Right lung (tissue), 5 donors: Measurements from ENCODE around the gene DGCR6L. TPM values are rescaled to one million over a fixed set of nuclear protein-coding genes. Genes with fewer than 3 reads are reported as not detected.
"Not testable (repeated sequence)": the region's sequence is repeated elsewhere in the genome, so short reads cannot be mapped to it uniquely, and the experiment has no call there.

Experiments
- DNase-seq, 2 donors: peaks; one replicate each; pipeline ENCODE4 v3.0.0-alpha.2; 2013
- polyA plus RNA-seq, 5 donors: library from polyadenylated mRNA; unstranded; fragments of 120-200 nt; gene quantifications; one replicate each; pipeline versions ENCODE4 v1.2.1 to v1.2.3, GENCODE V29; 2013; ENCODE audit warnings: inconsistent platforms in 1 of 5, low replicate concordance in 1 of 5; ENCODE audit not compliant: insufficient read length in 5 of 5, insufficient read depth in 1 of 5

DGCR6L gene
- polyA plus RNA-seq, 5 donors: 40.9 to 69.8 (median 50.9) TPM

DNA sequence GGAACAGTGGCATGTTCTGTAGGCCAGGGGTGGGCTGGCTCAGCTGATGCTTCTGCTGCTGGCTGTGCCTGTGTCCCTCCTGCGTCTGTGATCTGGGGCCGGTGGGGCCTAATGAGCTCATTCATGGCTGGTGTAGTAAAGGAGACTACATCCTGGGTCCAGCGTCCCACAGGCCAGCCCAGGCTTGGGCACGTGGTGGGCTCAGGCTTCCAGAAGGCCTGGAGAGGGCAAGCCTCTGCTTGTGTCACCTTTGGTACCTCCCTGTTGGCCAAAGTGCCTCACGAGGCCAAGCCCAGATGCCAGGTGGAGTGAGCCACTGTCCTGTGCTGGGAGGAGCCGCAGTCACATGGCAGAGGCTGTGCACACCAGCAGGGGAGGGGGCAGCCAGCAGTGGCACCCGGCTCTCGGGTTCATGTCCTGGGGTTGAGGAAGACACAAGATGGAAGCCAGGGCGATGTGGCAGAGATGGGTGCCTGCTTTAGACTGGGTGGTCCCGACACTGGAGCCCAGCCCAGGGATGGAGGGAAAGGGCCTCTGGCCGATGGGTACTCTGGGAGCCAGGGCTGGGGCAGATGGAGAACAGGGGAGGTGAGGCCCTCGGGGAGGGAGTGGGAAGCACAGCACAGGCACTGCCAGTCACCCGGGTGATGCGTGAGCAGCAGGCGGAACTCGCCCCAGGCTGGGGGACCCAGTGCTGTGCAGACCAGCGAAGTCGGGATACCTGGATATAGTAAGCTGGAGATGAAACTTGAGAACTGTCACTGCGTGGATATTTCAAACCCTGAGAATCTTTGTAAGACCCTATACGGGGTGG is 8.4 kb downstream of the DGCR6L start:
- not testable (repeated sequence) for DNase-seq

DNA sequence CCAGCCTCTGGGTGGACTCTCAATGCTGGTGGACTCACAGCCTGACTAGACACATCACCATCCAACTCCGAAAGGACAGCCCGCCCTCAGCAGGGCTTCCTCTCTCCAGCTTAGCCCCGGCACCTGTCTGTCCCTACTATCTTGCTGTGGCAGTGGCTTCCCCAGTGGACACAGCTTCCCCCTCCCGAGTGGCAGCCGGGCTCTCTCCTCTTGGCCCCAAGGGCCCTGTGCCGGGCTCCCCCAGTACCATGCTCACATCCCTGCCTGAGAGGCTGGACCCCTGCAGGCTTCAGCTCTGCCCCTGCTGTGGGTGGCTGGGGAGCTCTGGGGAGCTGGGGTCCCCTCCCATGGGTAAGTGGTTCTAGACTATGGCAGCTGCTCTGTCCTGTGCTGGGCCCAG is 9.1 kb downstream of the DGCR6L start:
- DNase-seq: not testable (repeated sequence)

DNA sequence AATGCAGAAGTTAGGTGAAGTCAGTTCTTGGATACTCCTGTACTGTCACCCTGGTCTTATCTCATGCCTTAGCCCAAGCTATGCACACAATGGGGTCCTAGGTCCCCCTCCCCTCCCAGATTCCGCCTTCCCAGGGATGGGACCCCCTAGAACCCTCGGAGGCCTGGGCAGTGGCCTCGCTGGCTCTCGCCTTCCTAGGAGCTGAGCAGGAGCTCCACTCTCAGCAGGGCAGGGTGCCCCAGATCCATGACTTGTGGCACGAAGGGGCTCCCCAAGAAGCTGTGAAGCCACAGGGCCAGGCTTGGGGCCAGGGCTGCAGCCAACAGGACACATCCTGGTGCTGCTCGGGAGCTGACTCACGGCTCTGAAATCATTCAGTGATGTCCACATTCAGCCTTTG is 9.7 kb downstream of the DGCR6L start:
- DNase-seq: not testable (repeated sequence)

DNA sequence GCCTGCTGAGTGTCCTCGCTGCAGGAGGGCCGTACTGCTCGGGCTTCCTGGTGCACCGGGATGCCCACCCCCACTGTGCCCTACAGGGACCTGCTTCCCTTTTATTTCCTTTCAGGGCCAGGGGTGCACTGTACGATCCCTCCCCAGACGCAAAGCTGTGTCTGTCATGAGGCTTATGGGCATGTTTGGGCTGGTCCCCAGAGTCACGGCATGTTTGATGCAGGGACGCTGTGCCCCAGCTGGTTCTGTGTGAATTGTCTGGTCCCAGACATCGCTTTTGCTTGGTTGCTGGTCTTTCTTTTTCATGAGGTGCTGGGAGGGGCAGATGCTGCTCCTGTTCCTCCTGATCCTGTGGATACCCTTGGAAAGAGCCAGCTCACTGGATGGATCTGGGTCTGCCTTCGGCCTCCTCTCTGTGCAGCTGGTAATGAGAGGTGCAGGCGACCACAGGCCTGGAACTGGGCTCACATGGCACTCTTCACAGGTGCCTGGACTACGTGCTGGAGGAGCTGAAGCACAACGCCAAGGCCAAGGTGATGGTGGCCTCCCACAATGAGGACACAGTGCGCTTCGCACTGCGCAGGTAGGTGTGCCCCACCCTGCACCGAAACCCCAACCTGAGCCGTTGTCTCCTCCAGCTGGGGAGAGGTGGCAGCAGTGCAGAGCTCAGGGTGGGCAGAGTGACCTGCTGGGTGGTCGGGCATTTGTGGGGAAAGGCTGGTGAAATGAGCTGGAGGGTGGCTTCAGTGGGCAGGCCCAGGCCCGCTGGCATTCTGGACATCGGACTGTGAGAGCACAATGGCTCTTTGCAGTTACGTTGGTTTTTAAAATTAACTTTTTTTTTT is 10.8 kb downstream of the DGCR6L start:
- not testable (repeated sequence) for DNase-seq

DNA sequence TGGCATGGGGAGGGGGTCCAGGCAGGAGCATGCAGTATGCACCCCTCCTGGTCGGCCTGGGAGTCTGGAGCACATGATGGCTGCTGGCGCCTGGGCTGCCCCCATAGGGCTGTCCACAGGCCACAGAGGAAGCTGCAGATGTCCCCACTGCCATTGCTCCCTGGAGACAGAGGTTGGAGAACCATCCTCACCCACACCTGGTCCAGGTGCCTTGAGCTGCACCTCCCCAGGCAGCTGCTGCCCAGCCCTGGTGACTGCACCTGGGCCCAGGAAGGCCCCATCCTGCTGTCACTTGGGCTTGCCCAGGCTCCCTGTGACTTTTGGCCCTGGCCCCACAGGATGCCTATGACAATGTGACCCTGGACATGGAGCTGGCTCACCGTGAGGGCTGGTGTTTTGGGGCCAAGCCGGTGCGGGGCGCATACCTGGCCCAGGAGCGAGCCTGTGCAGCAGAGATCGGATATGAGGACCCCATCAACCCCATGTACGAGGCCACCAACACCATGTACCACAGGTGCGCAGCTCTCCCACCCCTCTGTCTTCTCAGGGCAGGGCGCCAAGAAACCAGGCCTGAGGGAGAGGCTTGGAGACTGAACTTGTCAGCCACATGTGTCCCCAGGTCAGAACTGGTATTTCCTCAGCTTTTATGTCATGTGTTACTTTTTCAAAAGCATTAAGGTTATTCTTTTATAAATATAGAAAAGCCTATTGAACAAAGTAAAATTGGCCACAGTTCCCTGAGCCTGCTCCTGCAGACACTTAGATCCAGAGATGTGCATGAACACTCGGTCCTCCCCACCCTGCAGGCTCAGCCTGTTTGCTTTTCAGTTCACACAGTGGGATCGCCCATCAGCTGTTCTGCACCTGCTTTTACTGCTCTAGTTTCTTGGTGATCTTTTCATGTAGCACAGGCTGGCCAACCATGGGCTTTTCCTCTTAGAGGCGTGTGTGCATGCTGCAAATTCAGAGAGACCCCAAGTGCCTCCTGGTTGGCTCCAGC is 12.1 kb downstream of the DGCR6L start:
- not testable (repeated sequence) for DNase-seq

DNA sequence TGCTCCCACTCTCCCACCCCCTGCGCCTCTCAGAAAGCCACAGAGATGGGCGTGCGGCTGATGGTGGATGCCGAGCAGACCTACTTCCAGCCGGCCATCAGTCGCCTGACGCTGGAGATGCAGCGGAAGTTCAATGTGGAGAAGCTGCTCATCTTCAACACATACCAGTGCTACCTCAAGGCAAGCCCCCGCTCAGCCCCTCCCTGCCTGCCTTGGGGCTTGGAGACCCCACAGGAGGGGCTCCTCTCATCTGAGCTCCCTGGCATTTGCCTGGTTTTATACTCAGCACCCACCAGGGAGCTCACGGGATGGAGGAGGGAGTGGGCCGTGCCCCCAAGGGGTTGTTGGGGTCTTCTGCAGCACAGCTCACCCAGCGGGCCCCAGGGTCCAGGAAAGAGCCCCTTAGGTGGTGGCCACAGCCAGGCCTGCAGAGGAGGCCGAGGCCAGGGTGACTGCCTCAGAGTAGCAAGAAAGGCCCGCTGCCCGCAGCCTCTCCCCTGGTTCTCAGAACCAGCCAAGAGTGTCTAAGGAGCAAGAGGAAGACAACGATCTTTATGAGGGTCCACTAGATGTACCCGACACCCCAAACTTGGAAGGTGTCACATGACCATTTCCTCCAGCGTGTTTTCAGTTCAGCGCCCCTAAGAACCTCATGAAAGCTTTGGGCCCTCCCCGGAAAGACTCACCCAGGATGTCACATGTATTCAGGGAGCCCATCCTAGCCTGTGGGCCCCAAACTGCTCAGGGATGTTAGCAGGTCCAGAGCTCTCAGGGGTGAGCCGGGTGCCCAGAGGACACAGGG is 13.0 kb downstream of the DGCR6L start:
- DNase-seq: not testable (repeated sequence)

DNA sequence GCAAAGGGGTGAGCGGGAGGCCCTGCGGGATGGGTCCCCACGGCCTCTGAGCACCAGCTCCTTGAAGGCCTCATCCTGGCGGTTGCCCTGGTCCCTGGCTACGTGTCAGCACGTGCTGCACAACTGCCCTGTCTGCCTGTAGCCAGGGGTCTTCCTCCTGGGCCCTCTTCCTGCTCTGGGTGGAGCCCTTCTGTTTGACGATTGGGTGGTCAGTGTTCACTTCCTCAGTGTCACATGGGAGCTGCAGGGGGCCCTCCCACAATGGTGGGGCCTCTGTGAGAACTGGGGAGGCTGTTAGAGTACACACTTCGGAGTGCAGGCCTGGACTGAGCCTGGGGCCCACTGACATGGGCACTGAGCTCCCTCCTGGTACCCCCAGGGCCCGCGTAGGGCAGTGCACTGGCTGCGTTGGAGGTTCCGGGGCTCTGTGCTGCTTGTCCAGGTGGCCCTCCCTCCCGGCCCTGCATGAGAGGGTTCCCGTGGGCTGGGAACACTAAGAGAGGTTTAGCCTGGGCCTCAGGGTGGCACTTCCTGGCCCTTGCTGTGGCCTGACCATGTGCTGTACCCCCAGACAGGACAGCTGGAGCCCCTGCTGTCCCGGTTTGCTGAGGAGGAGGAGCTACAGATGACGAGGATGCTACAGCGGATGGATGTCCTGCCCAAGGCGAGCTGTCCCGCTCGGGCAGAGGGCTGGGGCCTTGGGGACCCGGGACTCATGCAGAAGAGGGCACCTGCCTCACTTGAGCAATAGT is 13.8 kb downstream of the DGCR6L start:
- DNase-seq: no peak

DNA sequence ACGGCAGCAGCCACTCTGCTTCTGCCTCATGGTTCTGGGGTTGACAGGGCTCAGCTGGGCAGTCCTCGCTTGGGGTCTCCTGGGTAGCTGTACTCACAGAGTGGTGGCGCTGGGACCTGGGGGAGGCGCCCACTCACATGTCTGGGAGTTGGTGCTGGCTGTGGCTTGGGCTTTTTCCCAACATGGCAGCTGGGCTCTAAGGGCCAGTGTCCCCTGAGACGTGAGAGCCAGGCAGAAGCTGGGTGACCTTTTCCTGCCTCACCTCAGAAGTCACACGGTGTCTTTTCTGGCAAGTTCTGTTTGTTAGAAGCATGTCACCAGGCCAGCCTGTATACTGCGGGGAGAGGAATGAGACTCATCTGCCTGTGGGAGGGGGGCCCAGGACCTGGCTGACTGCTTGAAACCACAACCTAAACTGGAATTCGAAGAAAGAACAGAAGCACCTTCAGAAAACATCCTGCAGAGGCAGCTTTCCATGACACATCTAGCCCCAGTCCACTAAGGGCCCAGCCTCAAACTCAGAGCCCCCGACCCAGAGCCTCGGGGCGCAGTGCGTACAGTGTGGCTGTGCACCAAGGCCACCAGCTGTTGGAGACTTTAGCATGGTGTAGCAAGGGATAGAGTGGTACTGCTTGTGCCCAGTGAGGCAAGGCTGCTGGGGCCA is 14.5 kb downstream of the DGCR6L start:
- not testable (repeated sequence) for DNase-seq

DNA sequence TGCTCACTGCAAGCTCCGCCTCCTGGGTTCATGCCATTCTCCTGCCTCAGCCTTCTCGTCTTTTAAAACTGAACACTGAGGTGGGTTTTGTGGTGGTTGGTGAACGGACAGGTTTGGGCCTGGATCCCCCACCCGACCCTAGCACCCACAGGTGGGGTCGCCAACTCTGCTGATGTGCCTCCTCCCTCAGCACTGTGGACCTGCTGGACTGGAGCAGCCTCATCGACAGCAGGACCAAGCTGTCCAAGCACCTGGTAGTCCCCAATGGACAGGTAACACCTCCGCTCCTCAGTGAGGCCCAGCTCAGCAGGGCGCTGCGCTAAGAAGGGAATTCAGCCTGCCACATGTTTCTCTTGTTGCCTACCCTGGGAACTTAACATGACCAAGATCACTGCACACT is 15.2 kb downstream of the DGCR6L start:
- DNase-seq: no peak

DNA sequence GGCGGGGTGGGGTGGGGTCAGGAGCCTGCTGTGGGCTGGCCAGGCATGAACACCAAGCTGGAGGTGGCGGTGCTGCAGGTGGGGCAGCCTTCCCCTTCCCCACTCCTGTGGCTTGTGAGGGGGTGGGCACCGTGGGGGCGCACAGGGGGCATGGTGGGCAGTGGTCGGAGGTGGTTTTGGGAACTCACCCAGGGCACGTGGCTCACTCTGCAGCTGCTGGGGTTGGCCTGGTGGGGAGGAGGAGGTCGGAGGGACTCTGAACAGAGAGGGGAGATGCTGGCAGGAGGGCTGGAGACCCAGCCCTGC is 16.7 kb downstream of the DGCR6L start:
- not testable (repeated sequence) for DNase-seq

DNA sequence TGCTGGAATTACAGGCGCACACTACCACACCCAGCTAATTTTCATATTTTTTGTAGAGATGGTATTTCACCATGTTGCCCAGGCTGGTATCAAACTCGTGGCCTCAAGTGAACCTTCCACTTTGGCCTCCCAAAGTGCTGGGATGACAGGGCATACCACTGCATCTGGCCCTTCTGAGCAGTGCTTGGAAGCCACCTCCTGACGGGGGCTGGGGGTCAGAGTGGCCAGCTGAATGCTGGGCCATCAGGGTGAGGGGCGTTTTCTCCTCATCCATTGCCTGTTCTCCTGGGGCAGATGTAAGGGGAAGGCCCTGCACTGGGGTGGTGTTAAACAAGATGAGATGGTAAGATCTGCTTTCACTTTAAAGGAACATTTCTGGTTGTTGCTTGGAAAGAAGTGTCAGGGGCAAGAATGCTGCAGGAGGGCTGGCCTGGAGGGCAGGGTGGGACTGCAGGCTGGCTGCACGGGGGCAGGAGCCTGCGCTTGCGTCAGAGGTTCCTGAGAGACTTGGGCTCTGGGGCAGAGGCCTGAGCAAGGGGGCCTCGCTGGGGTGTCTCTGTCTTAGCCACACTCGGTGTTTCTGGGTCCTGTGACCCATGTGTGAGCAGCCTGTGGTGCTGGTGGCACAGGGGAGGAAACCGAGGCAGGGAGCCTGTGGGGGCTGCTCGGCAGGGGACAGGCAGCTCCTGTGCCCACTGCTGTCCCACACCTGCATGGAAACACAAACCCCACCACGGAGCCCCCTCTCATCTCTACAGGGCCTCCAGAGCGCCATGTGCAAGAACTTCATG is 17.2 kb downstream of the DGCR6L start:
- DNase-seq: no peak

DNA sequence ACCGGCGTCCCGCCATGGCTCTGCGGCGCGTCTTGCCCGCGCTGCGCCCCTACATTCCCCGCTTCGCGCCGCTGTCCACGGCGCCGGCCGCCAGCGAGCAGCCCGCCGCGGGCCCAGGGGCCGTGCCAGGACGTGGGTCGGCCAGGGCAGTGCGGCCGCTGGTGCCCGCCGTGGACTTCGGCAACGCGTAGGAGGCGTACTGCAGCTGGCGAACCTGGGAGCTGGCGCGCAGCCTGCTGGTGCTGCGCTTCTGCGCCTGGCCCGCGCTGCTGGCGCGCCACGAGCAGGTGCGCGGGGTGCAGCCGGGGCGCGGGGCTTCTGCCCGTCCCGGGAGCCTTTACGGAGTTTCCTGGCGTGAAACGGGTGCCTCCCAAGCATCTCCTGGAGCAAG is 20.1 kb downstream of the DGCR6L start:
- DNase-seq: no peak

DNA sequence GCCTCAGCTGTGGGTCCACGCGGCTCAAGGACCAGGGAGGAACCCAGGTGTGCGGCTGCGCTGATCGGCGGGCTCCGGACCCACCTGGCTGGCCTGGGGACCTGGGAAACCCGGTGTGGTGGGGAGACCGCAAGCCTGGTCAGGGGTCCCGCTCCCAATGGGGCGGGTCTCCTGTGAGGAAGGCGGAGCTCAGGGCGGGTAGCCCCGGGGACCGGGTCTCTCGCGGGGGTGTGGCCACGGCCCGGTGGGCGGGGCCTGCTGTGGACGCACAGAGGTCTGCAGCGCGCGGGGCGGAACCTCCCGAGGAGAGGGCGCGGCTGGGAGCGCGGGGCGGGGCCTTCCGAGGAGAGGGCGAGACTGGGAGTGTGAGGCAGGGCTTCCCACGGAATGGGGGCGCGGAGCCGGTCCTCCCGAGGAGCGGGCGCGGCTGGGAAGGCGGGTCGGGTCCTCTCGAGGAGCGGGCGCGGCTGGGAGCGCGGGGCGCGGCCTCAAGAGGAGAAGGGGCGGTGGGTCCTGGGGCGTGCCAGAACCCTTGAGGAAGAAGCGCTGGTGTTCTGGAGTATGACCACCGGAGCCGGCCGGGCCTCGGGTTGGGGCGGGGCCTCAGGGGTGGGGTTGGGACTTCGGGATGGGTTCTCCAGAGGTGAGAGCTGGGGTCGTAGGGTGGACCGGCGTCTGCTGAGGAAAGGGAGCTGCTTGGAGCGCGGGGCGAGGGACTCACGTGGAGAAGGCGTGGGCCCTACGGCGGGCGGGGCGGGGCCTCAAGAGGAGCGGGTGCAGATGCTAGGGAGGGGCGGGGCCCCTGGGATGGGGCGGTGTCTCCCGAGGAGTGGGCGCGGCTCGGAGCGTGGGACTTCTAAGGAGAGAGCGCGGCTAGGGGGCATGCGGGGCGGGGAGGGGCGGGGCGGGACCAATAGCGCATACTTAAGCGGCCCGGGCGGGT is 20.8 kb downstream of the DGCR6L start:
- DNase-seq: peak; percentile 61 to 78

DNA sequence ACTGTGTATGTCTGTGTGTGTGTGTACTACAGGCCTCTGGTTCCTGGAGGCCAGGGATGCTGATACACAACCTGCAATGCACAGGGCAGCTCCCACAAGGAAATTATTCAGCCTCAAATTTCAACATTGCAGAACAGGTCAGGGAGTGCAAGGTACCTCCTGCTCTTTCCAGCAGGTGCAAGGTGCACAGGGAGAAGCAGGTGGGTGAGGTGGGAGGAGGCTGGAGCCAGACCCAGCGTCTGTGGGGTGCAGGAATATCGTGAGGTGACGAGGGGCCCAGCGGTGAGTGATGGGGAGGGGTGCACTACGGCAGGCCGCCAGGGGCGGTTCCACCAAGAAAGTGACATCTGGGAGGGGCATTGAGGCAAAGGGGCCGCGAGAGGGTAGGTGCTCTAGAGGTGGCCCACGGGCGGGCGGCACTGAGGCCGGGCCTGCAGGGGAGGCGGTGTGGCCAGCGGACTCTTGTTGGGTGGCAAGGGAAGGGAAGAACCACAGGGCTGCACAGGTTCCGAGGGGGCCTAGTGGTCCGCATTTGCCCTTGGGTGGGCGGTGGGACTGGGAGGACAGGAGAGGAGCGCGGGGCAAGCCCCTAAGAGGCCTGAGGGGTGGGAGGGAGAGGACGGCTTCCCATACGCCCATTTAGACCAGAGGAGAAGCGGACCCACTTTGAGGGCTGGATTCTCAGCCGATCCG is 21.6 kb downstream of the DGCR6L start:
- DNase-seq: no peak

DNA sequence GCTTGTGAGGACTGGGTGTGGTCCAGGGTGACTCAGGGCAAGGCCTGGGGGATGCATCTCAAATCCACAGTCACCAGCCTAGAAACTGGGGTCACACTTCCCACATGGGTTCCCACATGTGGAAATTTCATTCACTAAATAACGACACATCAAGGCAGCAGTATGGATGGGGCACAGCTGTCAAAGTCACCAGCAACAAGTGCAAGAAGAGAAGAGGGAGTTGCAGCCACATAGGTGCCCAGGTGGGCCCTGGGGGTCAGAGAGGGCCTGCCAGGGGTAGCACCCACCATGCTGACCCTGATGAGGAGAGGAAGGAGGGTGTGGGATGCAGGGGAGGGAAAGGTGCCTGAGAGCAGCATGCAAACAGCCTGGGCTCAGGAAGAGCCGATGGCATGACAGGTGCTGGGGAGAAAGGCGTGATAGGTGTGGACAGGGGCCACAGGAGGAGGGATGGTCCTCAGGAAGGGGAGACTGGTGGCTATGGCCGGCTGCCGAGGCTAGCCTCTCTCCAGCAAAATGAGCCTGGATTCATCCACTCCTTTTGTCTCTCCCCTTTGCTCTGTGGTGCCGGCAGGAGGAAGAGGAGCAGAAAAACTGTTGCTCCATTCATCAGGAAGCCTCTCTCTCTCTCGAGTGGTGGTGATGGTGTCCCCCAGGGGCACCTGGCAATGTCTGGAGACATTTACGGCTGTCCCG is 22.3 kb downstream of the DGCR6L start:
- no peak for DNase-seq

DNA sequence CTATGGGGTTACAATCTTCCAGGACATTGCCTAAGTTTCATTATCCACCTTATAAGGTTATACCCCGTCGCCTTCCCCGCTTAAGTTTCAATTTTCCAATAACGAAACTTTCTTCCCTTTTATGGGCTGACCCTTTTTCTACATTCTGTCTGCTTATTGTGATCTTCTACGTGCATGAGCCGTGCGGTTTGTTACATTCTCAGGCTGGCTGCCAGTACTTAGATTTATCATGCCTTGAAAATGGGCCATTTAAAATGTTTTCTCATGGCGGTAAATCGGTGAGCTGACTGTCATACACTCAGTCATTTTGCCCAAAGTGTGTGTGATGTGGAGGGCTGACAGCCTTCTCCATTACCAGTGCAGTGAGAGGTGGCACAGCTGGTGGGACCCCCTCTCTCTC is 23.3 kb downstream of the DGCR6L start:
- DNase-seq: no peak
